GM12878 (cell line): ENCODE measurements around the gene MEG3. TPM values are rescaled to one million over a fixed set of nuclear protein-coding genes. Genes with fewer than 3 reads are reported as not detected.

Experiments used
- ATAC-seq: fragments of 200-7000 bp; cut with Tn5 transposase; 3 replicates; pipeline ENCODE4 v1.9.1; 2020; ENCODE audit warnings: mild to moderate bottlenecking, moderate library complexity
- BruUV-seq: library from RNA; stranded (reverse); fragments of 400-500 nt; replicated peaks from 2 replicates; lab custom pipeline; 2021; lab: Mats Ljungman, UMichigan
- CTCF ChIA-PET: fragments of 300-600 bp; sonication (Branson Sonifier 250); formaldehyde crosslinking; extraction: SDS; loops from one replicate; lab custom pipeline; 2021; ENCODE audit warnings: inconsistent platforms; lab: Yijun Ruan, JAX
- POLR2A ChIA-PET: fragments of 350-600 bp; formaldehyde crosslinking; extraction: SDS; loops from one replicate; lab custom pipeline; 2021; ENCODE audit warnings: inconsistent platforms; lab: Charles Lee
- RAD21 ChIA-PET: fragments of 300-600 bp; sonication (Branson Sonifier 250); formaldehyde crosslinking; loops from one replicate; lab custom pipeline; 2023; ENCODE audit warnings: antibody characterized with exemption; ENCODE audit not compliant: unreplicated experiment; lab: Charles Lee
- SMC1A ChIA-PET: fragments of 300-600 bp; sonication (Branson Sonifier 250); formaldehyde crosslinking; loops from one replicate; lab custom pipeline; 2023; ENCODE audit not compliant: unreplicated experiment, uncharacterized antibody; lab: Charles Lee
- DNase-seq: peaks from one replicate; pipeline ENCODE4 v3.0.0-alpha.2; 2011; ENCODE audit warnings: low read depth, low spot score
- FAIRE-seq: peaks from 3 replicates; lab custom pipeline; 2011; peaks lifted over from hg19 to GRCh38; lab: Jason Lieb, UNC
- H2AFZ ChIP-seq: 2 replicates; pipeline ENCODE4 v1.6.0; 2011; ENCODE audit warnings: low read depth, low read length, control low read depth; ENCODE audit not compliant: control insufficient read depth
- H3K27ac ChIP-seq: 2 replicates; pipeline ENCODE4 v1.5.1; 2011; ENCODE audit warnings: control low read depth; ENCODE audit not compliant: control insufficient read depth, insufficient read depth
- H3K27me3 ChIP-seq, 2 experiments: replicated peaks in 1 of 2; 2 replicates each; pipeline versions ENCODE4 v1.6.0 to v1.6.1; 2011; ENCODE audit warnings: low read length in 1 of 2; ENCODE audit not compliant: control insufficient read depth in 2 of 2, insufficient read depth in 2 of 2
- H3K36me3 ChIP-seq, 2 experiments: 2 replicates each; pipeline ENCODE4 v1.5.1; 2011; ENCODE audit warnings: low read length in 1 of 2; ENCODE audit not compliant: control insufficient read depth in 2 of 2, insufficient read depth in 2 of 2
- H3K4me1 ChIP-seq: 2 replicates; pipeline ENCODE4 v1.6.1; 2011; ENCODE audit warnings: mild to moderate bottlenecking, low read length, moderate library complexity, mixed read lengths; ENCODE audit not compliant: control insufficient read depth, insufficient read depth
- H3K4me2 ChIP-seq: 2 replicates; pipeline ENCODE4 v1.6.0; 2011; ENCODE audit warnings: control low read depth; ENCODE audit not compliant: control insufficient read depth, insufficient read depth
- H3K4me3 ChIP-seq: fragments of 200-600 bp; sonication (generic); 2 replicates; pipeline ENCODE4 v1.5.1; 2016
- H3K79me2 ChIP-seq: 2 replicates; pipeline ENCODE4 v1.6.0; 2011; ENCODE audit warnings: low read length; ENCODE audit not compliant: control insufficient read depth, insufficient read depth
- H3K9ac ChIP-seq: 2 replicates; pipeline ENCODE4 v1.8.0; 2011; ENCODE audit warnings: low read length, control low read depth, mixed read lengths; ENCODE audit not compliant: control insufficient read depth, insufficient read depth
- H3K9me3 ChIP-seq: replicated peaks from 3 replicates; pipeline ENCODE4 v1.5.1; 2011; ENCODE audit warnings: mild to moderate bottlenecking, low read length; ENCODE audit not compliant: control insufficient read depth, insufficient read depth
- H4K20me1 ChIP-seq: 2 replicates; pipeline ENCODE4 v1.6.0; 2011; ENCODE audit not compliant: control insufficient read depth, insufficient read depth
- EED ChIP-seq: sonication (generic); IDR thresholded peaks from 2 replicates; pipeline ENCODE4 v1.6.1; 2016; ENCODE audit warnings: antibody characterized with exemption, low read depth
- KDM1A ChIP-seq: fragments of 200-600 bp; sonication (generic); IDR thresholded peaks from 2 replicates; pipeline ENCODE4 v1.6.1; 2016; ENCODE audit warnings: borderline replicate concordance
- MYB ChIP-seq: fragments of 150-350 bp; IDR thresholded peaks from 2 replicates; pipeline ENCODE4 v1.6.1; 2014; ENCODE audit warnings: mild to moderate bottlenecking, low read depth, low read length, borderline replicate concordance
- POLR2A ChIP-seq: IDR thresholded peaks from 2 replicates; pipeline ENCODE4 v1.6.1; 2011; ENCODE audit warnings: low read depth, mild to moderate bottlenecking, low read length
- POLR2AphosphoS2 ChIP-seq: IDR thresholded peaks from 2 replicates; pipeline ENCODE4 v1.6.1; 2011; ENCODE audit warnings: low read depth, mild to moderate bottlenecking, low read length, improper control_type of control experiment, moderate library complexity
- RAD21 ChIP-seq: IDR thresholded peaks from 2 replicates; pipeline ENCODE4 v1.6.1; 2011; ENCODE audit warnings: mild to moderate bottlenecking, low read depth, low read length, moderate library complexity; ENCODE audit not compliant: insufficient read depth
- SMAD1 ChIP-seq: fragments of 450-650 bp; IDR thresholded peaks from 2 replicates; pipeline ENCODE4 v1.6.1; 2018; ENCODE audit warnings: mild to moderate bottlenecking, low read depth; ENCODE audit not compliant: partially characterized antibody
- SRF ChIP-seq, 2 experiments: IDR thresholded peaks; 2 replicates each; pipeline ENCODE4 v1.6.1; 2011; ENCODE audit warnings: low read depth in 2 of 2, low read length in 2 of 2, mild to moderate bottlenecking in 1 of 2, moderate library complexity in 1 of 2
- WGBS: methylation state at CpG from one replicate; pipeline ENCODE4 v1.1.6; 2016; ENCODE audit warnings: low lambda C conversion rate; ENCODE audit not compliant: insufficient replicate concordance, insufficient coverage; ENCODE audit errors: missing lambda C conversion rate; 5-methylcytosine and 5-hydroxymethylcytosine counted together
- in situ Hi-C: fragments of 300-500 bp; cut with MboI; formaldehyde crosslinking; loops from 9 replicates; pipeline ENCODE4 v1.14.3; 2018; ENCODE audit warnings: mixed read lengths
- intact Hi-C: fragments of 100-400 bp; cut with micrococcal nuclease; formaldehyde crosslinking; loops from one replicate; pipeline ENCODE4 v1.14.2; 2022; ENCODE audit not compliant: unreplicated experiment
- polyA plus RNA-seq, 11 experiments: library from polyadenylated mRNA; depleted of rRNA in 4 of 11; unstranded in 6 of 11; stranded (reverse) in 5 of 11; fragments of >200 nt; fragmentation: Nextera tagmentation in 4 of 11; fragmentation: Illumina TruSeq in 1 of 11; extraction: Ambion mirVana in 4 of 11; extraction: Trizol in 1 of 11; gene quantifications; 1 replicate in 1 of 11; 2 replicates in 10 of 11; pipeline versions ENCODE4 v1.2.1 to v1.2.3, GENCODE V29; 2011 to 2016; ENCODE audit warnings: inconsistent platforms in 2 of 11, missing spikeins in 2 of 11, low read depth in 1 of 11
- total RNA-seq, 4 experiments: library from RNA; depleted of rRNA in 3 of 4; stranded (reverse); fragments of >200 nt in 3 of 4; fragmentation: Illumina TruSeq in 1 of 4; extraction: Trizol in 1 of 4; gene quantifications; 2 replicates each; pipeline versions ENCODE4 v1.2.1 to v1.2.3, GENCODE V29; 2013 to 2021
- TF ChIP-seq, protein P1 (sequence below), 3 experiments: IDR thresholded peaks in 2 of 3; conservative IDR thresholded peaks in 1 of 3; 2 replicates each; pipeline ENCODE4 v1.5.1; 2011; ENCODE audit warnings: low read depth in 3 of 3, low read length in 3 of 3, mild to moderate bottlenecking in 3 of 3, control low read depth in 2 of 3, moderate library complexity in 2 of 3, inconsistent platforms in 1 of 3, mixed read lengths in 1 of 3; ENCODE audit not compliant: control insufficient read depth in 2 of 3, insufficient read depth in 1 of 3; ENCODE audit errors: extremely low read depth in 1 of 3
- TF ChIP-seq, protein P2 (sequence below): IDR thresholded peaks from 2 replicates; pipeline ENCODE4 v1.6.1; 2012; ENCODE audit warnings: low read depth, low read length, improper control_type of control experiment
- TF ChIP-seq, protein P3 (sequence below): fragments of 450-650 bp; IDR thresholded peaks from 2 replicates; pipeline ENCODE4 v1.6.1; 2016; ENCODE audit warnings: mild to moderate bottlenecking, moderate library complexity, borderline replicate concordance

The MEG3 gene
- total and polyA plus RNA-seq, 10 of the 15 experiments (the other 5 are each of a cell fraction or from before 2014, with no cell fraction given): 0.03 to 2.9 (median 0.95) TPM; not detected in 7

DNA sequence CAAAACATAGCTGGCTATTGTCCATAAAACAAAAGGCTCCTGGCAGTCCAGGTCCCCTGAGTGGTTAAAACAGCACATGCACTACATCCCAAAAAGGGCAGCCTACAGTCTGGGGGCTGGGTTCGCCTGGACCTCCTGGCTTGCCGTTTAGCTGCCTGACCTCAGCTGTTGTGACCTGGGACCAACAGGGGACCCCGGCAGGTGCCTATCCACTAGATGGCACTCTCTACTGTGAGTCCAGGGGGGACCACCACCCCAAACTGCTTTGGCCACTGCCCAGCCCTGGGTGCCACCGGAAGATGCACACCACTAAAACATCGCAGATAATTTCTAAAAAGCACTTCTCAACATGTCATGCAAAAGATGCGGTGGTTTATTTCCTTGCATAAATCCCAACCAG is 80.5 kb downstream of the MEG3 start:
- no peak overlapping the region for H2AFZ ChIP-seq
- BruUV-seq: no TSS peak
- ChIA-PET POLR2A (no interaction called here), SMC1A (no interaction called here), RAD21 (no interaction called here), CTCF (no interaction called here)
- ATAC-seq (no peak; the same call in 2 of the 3 replicates), DNase-seq (no peak), FAIRE-seq (no peak)
- no peaks in the 10 kb centered on the region for H3K27me3 ChIP-seq
- 44% methylated on average over 6 of the region's 6 CpGs for WGBS
- H3K79me2 ChIP-seq: no peaks in the 10 kb centered on the region
- H3K4me3 ChIP-seq: no peak overlapping the region
- in situ Hi-C loops: no loop called here
- no peak overlapping the region for H3K4me2 ChIP-seq
- H3K9ac ChIP-seq: no peak overlapping the region
- intact Hi-C loops: no loop called here
- H3K9me3 ChIP-seq: no peaks in the 10 kb centered on the region
- H4K20me1 ChIP-seq: no peaks in the 10 kb centered on the region
- no peak overlapping the region for H3K27ac ChIP-seq
- no peak for TF ChIP-seq KDM1A
- TF ChIP-seq SRF (IDR thresholded peaks at IDR 0.05; ENCODE audit: low read depth in 2 of 2, low read length in 2 of 2): no peak
- peak; percentile 21; the same call in 1 of the 2 replicates for TF ChIP-seq RAD21
- TF ChIP-seq, protein P1, sequence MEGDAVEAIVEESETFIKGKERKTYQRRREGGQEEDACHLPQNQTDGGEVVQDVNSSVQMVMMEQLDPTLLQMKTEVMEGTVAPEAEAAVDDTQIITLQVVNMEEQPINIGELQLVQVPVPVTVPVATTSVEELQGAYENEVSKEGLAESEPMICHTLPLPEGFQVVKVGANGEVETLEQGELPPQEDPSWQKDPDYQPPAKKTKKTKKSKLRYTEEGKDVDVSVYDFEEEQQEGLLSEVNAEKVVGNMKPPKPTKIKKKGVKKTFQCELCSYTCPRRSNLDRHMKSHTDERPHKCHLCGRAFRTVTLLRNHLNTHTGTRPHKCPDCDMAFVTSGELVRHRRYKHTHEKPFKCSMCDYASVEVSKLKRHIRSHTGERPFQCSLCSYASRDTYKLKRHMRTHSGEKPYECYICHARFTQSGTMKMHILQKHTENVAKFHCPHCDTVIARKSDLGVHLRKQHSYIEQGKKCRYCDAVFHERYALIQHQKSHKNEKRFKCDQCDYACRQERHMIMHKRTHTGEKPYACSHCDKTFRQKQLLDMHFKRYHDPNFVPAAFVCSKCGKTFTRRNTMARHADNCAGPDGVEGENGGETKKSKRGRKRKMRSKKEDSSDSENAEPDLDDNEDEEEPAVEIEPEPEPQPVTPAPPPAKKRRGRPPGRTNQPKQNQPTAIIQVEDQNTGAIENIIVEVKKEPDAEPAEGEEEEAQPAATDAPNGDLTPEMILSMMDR (IDR thresholded peaks at IDR 0.05 in 2 of 3, conservative IDR thresholded peaks at IDR 0.05 in 1 of 3; ENCODE audit: control insufficient read depth in 2 of 3, extremely low read depth in 1 of 3, insufficient read depth in 1 of 3, low read depth in 3 of 3, low read length in 3 of 3): peak; percentile 6 to 29 (median 13); a peak in 1 of 6 replicates
- no peaks in the 10 kb centered on the region for H3K4me1 ChIP-seq
- no peaks in the 10 kb centered on the region for H3K36me3 ChIP-seq

DNA sequence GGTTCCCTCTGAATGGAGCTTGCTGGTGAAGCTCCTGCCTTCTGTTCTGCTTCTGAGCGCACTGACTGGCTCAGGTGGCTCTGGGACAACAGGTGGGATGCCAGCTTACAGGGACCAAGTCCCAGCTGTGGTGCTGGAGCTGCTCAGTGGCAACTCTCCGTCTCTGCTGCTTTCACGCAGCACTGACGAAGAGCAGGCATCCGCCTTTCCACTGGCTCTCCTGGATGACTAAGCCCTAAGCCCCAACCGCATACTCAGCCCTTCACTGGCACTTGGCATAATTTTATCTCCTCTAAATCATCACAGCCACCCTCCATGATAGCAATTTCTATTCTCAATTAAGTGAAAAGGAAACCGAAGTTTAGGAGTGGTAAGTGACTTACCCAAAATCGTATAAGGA is 81.3 kb downstream of the MEG3 start:
- Histone ChIP-seq H2AFZ (no peak overlapping the region), H3K4me2 (no peak overlapping the region), H3K27me3 (no peaks in the 10 kb centered on the region), H3K9ac (no peak overlapping the region), H3K27ac (no peak overlapping the region), H4K20me1 (no peaks in the 10 kb centered on the region), H3K4me1 (no peaks in the 10 kb centered on the region), H3K9me3 (no peaks in the 10 kb centered on the region), H3K4me3 (no peak overlapping the region), H3K79me2 (no peaks in the 10 kb centered on the region), H3K36me3 (no peaks in the 10 kb centered on the region)
- in situ Hi-C loops: no loop called here
- DNase-seq: no peak
- intact Hi-C loops: no loop called here
- no peak for ATAC-seq
- ChIA-PET SMC1A (no interaction called here), RAD21 (no interaction called here), POLR2A (no interaction called here), CTCF (no interaction called here)
- no TSS peak for BruUV-seq
- 25% methylated on average over 8 of the region's 8 CpGs for WGBS
- FAIRE-seq: no peak
- TF ChIP-seq POLR2AphosphoS2: no peak
- TF ChIP-seq, protein P2, sequence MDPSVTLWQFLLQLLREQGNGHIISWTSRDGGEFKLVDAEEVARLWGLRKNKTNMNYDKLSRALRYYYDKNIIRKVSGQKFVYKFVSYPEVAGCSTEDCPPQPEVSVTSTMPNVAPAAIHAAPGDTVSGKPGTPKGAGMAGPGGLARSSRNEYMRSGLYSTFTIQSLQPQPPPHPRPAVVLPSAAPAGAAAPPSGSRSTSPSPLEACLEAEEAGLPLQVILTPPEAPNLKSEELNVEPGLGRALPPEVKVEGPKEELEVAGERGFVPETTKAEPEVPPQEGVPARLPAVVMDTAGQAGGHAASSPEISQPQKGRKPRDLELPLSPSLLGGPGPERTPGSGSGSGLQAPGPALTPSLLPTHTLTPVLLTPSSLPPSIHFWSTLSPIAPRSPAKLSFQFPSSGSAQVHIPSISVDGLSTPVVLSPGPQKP: no peak
- TF ChIP-seq SMAD1: no peak
- no peak for TF ChIP-seq POLR2A
- TF ChIP-seq MYB: no peak
- no peak for TF ChIP-seq EED
- TF ChIP-seq, protein P3, sequence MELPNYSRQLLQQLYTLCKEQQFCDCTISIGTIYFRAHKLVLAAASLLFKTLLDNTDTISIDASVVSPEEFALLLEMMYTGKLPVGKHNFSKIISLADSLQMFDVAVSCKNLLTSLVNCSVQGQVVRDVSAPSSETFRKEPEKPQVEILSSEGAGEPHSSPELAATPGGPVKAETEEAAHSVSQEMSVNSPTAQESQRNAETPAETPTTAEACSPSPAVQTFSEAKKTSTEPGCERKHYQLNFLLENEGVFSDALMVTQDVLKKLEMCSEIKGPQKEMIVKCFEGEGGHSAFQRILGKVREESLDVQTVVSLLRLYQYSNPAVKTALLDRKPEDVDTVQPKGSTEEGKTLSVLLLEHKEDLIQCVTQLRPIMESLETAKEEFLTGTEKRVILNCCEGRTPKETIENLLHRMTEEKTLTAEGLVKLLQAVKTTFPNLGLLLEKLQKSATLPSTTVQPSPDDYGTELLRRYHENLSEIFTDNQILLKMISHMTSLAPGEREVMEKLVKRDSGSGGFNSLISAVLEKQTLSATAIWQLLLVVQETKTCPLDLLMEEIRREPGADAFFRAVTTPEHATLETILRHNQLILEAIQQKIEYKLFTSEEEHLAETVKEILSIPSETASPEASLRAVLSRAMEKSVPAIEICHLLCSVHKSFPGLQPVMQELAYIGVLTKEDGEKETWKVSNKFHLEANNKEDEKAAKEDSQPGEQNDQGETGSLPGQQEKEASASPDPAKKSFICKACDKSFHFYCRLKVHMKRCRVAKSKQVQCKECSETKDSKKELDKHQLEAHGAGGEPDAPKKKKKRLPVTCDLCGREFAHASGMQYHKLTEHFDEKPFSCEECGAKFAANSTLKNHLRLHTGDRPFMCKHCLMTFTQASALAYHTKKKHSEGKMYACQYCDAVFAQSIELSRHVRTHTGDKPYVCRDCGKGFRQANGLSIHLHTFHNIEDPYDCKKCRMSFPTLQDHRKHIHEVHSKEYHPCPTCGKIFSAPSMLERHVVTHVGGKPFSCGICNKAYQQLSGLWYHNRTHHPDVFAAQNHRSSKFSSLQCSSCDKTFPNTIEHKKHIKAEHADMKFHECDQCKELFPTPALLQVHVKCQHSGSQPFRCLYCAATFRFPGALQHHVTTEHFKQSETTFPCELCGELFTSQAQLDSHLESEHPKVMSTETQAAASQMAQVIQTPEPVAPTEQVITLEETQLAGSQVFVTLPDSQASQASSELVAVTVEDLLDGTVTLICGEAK: no peak
